Fibroblast of skin of back (primary cell): ENCODE measurements around the gene AK2.
"Not testable (repeated sequence)": the region's sequence is repeated elsewhere in the genome, so short reads cannot be mapped to it uniquely, and the experiment has no call there.

Experiments
- DNase-seq: peaks from one replicate; pipeline ENCODE4 v3.0.0-alpha.2; 2013

AK2 gene

DNA sequence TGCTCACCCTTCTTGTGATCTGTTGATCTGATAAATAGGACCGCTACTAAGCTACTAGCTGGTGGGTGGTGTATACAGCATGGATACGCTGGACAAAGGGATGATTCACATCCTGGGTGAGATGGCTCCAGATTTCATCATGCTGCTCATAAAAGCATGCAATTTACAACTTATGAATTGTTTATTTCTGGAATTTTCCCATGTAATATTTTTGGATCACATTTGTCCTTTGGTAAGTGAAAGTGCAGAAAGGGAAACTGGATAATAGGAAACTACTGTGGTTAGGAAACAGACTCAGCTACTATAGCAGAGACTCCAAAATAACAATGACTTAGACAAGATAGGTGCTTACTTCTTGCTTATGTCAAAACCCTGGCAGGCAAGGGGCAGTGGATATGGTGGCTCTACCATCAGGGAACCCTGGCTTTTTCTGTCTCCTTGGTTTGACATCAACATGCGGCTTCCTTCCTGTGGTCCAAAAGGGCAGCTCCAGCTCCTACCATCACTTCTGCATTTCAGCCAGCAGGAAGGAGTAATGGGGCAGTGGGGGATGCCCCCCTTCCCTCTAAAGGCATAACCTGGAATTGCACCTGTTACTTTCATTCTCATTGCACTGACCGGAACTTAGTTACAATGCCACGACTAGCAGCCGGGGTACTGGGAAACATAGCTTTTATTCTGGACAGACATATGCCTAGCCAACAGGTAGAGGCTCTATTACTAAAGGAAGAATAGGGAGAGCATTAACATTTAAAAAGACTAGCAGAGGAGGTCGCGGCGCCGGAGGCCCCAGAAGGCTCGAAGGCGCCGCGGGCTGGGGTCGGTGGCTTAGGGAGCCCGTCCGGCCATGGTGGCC is 13.8 kb upstream of the AK2 start:
- DNase-seq: peak; percentile 83

DNA sequence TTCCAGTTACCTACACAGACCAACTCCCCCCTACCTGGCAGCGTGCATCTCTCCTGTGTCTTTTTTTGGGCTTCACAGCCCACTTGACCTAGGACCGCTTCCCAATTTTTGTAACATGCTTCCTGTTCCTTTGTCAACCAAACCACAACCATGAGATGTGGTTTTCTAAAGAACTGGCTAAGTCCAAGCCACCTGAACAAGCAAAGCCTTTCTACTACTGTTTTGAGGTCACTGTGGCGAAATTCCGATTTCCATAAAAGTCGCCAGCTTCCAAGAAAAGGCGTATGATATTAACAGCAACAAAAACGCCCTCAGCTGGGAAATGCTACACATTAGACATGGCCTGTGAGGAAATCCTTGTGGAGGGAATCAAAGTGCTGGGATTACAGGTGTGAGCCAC is 12.7 kb upstream of the AK2 start:
- no peak for DNase-seq

DNA sequence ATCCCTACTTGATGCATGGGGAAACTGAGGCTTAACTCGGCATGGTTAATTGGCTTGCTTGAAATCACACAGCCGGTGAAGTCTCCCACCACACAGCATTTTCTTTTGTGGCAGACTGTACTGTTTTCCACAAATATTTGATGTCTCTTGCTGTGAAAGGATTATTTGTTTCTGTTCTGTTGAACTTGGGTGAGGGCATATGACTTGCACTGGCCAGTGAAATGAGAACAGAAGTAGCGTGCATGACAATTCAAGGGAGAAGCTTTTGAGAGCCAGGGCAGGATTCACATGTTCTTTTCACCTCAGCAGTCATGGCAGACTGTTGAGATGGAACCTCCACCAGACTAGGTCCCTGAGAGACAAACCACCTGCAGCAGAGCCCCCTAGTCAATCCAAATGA is 11.7 kb upstream of the AK2 start:
- DNase-seq: no peak

DNA sequence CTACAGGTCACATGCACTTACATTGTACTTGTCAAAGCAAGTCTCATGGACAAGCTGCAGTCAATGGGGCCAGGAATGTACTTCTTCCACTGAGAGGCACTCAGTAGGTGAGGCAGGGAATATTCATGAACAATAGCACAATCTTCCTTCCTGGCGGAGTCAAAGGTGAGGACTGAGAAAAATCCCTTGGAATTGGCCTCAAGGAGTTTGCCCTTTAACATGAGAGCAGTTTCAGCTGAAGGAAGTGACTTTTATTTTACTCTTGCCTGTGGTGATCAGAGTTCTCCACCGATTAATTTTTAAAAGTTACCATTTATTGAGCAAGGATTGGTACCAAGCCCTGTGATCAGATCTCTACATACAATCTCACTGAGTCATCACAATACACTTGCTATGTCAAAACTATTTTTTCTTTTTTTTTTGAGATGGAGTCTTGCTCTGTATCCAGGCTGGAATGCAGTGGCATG is 11.2 kb upstream of the AK2 start:
- peak; percentile 39 for DNase-seq

DNA sequence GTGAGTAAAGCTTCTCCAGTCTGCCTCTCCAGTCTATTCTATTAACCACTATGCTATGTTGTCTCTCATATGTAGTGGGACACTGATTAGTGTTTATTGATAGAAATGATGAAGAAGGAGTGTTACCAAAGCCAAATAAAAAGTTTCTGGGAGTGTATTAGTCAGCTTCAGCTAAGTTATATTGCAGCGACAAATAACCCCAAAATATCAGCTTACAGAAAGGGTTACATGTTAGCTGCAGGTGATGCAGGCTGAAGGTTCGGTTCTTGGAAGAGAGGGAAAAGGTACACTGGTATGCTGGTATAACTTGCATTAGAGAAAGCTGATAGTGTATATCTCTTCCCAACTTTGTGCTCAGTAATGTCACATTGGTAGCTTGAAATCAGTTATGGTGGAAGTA is 10.6 kb upstream of the AK2 start:
- DNase-seq: no peak

DNA sequence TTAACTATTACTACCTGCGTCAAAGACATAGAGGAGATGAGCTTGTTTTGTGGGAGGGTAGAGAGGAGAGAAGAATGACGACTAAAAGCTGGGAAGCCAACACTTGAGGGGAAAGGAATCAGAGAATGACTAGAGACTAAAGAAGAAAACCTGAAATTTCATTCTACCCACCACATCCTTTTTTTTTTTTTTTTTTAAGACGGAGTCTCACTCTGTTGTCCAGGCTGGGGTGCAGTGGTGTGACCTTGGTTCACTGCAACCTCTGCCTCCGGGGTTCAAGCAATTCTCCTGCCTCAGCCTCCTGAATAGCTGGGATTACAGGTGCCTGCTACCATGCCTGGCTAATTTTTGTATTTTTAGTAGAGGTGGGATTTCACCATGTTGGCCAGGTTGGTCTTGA is 9.6 kb upstream of the AK2 start:
- not testable (repeated sequence) for DNase-seq

DNA sequence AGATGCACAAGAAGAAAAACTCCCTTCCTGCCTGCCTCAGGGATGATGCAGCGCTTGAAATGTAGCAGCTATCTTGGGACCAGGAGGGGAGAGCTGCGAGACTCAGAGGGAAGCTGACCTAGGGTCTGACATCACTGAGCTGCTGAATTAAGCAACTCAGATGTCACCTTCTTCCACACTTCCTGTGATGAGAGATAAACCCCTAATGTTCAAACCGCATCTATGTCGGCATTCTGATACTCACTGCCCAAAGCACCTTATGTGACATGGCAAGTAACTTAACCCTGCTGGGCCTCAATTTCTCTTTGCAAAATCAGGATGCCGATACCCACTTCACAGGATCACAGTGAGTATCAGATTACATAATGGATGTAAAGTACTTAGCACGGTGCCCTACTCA is 9.1 kb upstream of the AK2 start:
- DNase-seq: no peak

DNA sequence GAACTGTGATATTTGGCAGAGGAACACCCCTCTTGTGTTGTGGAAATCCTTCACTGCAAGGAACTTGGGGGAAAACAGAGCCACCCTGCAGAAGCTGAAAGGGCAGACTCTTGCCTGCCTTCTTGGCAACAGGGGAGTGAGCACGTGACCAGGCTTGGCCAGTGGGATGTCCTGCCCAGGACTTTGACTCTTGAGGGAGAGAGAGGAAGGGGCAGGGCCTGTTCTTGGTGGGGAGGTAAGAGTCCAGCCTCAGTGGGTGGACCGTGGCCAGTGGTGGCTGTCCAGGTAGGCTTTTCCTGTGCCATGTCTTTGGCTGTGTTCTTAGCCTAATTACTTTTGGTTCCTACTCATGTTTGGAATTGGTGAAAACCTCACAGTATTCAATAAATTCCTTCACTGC is 8.6 kb upstream of the AK2 start:
- DNase-seq: no peak

DNA sequence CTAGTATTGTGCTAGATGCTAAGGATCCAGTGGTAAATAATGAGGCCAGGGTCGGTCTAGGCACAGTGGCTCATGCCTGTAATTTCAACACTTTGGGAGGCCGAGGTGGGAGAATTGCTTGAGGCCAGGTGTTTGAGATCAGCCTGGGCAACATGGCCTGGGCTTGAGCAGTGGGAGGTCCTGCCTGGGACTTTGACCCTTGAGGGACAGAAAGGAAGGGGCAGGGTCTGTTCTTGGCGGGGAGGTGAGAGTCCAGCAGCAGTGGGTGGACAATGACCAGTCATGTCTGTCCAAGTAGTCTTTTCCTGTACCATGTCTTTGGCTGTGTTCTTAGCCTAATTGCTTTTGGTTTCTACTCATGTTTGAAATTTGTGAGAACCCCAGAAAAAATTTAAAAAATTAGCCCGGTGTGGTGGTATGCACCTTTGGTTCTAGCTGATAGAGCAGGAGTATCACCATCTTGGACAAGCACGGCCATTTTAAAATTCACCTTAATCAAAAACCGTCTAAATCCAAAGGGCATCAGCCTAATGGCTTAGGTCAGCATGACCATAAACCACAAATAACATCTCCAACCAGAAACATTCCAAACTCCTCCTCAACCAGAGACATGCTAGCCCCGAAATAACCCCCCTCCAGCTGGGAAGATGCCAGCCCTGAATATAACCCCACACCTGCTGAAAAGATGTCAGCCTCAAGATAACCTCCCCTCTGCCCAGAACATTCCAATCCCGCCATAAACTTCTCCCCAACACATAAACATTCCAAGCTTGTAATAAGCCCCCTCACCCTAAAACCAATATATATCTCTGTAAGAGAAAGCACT is 6.8 kb upstream of the AK2 start:
- no peak for DNase-seq

DNA sequence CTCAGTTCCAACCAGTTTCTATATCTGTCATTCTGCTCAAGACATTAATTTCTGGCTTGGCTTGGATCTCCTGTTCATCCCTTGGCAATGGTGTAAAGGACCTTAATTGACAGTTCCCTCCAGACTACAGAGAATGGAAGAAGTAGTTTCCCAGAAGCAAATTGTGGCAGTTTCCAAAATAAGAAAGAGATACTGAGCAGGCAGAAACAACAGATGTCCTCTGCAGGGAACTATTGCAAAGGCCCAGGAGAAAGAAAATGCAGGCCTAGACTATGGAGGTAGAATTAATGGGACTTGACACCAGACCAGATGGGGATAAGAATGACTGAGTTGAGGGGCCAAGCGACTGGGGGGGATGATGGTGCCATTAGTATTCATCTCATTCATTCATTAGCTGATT is 6.1 kb upstream of the AK2 start:
- no peak for DNase-seq

DNA sequence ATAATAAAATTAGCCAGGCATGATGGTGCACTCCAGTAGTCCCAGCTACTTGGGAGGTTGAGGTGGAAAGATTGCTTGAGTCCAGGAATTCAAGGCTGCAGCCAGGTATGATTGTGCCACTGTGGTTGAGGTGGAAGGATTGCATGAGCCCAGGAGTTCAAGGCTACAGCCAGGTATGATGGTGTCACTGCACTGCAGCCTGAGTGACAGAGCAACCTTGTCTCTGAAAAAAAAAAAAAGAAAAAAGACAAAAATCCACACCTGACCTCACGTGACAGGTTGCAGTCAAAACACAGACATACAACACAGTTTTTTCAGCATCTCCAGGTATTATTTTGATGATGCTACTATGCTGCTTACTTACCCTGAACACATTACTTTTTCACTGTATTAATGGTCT is 4.3 kb upstream of the AK2 start:
- DNase-seq: no peak

DNA sequence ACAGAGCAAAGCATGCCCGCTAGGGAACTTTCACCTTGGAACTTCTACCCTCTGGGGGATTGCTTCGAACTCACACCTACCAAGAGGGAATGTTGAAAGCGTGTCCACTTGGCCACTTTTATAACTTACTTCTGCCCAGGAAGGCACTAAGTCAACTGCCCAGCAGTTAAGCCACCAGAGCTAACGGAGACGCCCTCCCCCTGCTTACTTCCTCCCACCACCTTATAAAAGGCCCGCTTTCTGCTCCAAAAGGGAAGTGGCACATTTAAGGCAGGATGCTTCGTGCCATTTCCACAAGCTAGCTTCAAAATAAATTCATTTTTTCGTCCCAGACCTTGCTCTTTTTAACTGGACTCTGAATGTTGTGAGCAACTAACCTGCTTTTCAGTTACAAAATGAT is 3.2 kb upstream of the AK2 start:
- DNase-seq: no peak

DNA sequence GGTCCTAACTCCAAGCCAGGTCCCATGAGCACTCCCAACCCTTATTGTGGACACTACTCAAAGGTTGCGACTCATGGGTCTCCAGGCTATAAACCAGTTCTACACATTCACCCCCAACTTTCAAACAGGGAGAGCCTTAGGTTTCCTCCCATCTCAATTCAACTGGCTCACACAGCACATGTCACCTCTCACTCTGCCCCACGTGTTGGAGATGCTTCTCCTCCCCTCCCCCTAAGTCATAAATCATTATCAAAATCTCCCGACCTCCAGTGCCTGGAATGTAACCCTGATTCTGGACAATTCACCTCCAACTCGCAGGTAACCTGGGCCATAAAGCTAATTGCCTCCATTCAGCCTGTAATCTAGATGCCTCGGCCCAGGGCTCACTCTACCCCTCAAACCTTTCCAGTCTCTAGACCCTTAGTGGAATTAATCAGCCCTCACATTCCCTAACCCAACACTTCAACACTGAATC is 595 bp downstream of the AK2 start:
- peak; percentile 34 for DNase-seq

DNA sequence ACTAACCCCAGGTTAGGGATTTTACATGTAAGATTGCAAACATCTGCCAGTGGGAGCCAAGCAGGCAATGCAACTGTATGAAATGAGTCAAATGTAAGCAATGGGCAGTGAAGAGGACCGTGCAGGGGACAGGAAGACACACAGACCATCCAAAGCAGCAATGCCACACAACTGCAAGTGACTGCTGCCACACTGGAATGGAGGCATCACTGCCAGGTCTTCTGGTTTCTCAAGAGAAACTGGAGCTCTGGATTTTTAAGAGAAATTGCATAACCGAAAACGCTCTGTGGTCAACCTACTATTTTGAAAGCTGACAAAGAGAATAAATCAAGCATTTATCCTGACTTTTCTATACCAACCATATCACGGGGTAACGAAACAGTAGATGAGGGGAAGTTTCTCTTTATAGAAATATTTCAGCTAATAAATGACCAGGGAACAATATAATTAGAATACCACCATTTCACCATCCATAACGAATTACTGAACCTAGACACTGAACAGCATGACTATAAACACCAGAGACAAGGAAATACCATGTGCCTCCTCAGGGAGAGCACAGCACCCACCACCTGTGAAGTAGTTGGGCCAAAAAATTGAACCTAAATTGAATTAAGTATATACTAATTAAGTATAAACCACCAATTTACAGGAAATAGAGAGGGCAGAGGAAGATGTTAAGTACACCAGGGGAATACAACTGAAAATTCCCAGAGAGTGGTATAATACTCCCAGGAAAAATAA is 4.4 kb downstream of the AK2 start:
- no peak for DNase-seq

DNA sequence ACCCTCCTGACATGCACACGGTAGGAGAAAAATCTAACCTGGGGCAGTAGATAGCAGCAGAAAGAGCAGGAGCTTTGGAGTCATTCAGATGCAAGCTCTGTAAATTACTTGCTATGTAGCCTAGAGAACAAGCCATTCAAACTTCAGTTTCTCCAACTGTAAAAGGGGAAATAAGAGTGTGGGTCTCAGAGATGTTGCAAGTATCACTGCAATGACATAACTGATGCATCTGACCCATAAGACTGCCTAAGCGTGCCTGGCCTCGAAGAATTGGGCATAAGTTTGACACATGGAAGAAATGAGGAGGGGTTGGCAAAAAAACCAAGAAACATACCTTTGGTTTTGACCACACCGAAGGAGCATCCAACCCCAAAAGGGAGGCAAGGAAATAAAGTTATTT is 5.2 kb downstream of the AK2 start:
- no peak for DNase-seq

DNA sequence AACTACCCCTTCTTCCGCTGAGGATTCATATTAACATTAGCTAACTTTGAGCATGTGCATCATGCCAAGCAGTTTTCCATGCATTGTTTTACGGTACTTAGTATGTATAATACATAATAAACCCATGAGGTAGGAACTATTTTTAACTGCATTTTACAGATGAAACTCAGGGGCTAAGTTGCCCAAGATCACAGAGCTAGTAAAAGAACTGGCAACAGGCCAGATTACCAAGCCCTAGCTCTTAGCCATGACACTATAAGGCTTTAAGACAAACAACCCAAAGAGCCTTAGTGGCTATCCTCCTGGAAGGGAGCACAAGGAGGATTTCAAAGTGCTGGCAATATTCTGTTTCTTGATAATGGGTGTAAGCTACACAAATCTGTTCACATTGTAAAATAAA is 6.1 kb downstream of the AK2 start:
- no peak for DNase-seq

DNA sequence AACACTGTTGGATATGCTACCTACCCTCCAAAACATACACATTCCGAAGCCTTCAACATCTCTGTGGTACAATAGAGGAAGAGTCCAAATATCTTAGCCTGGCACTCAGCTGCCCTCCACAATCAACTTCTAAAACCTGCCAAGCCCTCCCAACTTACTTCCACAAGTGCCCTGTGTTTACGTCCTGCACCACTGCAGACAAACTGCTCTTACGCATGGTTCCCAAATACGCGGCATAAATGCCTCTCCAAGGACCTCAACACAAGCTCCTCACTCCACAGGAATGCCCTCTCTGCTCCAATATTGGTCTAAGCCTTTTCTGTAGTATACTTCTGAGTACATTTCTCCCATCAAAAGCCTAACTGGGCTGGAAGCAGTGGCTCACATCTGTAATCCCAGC is 6.8 kb downstream of the AK2 start:
- no peak for DNase-seq

DNA sequence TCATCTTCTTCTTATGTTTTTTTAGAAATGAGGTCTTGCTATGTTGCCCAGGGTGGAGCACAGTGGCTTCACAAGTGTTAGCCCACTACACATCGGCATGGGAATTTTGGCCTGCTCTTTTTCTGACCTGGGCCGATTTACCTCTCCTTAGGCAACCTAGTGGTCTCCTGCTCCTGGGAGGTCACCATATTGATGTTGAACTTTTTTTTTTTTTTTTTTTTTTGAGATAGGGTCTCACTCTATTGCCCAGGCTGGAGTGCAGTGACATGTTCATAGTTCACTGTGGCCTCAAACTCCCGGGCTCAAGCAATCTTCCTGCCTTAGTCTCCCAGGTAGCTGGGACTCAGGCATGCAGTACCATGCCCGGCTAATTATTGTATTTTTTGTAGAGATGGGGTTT is 7.5 kb downstream of the AK2 start:
- no peak for DNase-seq

DNA sequence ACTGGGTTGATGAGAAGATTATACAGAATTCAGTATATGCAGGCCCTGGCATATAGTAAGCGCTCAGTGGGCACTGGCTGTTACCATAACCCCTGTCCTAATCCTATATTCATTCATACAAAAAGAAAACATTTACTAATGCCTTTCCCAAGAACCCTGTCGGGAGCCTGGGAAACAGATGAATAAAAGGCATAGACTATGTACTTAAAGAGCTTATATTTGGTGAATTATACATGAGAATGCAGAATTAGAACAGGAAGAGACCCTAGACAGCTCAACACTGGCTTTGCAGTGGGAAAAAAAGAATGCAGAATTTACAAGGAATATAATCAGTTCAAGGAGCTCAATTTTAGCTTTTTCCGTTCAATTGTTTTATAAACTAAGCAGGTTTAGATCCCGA is 10.9 kb downstream of the AK2 start:
- no peak for DNase-seq

DNA sequence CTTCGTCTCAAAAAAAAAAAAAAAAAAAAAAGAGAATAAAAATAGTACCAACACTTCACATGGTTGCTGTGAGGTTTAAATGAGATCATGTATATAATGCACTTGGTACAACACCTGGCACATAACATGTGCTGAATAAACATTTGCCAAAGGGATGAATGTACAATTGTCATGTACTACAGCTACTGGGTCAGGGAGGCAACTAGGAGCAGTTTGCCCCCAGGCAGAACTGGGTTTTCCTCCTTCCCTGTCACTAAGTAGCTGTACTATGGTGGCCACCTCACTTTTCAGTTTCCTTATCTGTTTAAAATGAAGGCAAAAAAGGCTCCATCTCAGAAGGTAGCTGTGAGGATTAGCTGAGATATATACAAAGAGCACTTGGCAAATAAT is 11.5 kb downstream of the AK2 start:
- DNase-seq: no peak

DNA sequence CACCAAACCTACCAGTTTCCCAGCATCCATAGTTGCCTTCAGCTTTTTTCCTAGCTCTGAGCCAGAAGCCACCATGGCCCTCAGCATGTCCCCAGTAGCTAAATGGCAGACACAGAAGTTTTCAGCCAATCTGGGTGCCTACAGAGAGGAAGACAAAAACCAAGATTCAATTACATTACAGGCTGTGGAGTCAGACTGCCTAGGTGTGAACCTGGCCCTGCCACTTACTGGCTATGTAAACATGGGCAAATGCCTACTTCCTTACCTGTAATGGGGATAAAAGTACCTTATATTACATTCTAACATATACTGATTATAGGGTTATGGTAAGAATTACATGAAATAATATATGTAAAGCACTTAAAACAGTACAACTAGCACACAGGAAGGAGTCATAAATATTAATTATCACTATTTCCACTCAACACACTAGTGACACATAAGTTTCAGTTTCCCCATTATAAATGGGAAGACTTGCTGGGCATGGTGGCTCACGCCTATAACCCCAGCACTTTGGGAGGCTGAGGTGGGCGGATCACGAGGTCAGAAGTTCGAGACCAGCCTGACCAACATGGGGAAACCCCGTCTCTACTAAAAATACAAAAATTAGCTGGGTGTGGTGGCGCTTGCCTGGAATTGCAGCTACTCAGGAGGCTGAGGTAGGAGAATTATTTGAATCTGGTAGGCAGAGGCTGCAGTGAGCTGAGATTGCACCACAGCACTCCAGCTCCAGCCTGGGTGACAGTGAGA is 12.1 kb downstream of the AK2 start:
- not testable (repeated sequence) for DNase-seq

DNA sequence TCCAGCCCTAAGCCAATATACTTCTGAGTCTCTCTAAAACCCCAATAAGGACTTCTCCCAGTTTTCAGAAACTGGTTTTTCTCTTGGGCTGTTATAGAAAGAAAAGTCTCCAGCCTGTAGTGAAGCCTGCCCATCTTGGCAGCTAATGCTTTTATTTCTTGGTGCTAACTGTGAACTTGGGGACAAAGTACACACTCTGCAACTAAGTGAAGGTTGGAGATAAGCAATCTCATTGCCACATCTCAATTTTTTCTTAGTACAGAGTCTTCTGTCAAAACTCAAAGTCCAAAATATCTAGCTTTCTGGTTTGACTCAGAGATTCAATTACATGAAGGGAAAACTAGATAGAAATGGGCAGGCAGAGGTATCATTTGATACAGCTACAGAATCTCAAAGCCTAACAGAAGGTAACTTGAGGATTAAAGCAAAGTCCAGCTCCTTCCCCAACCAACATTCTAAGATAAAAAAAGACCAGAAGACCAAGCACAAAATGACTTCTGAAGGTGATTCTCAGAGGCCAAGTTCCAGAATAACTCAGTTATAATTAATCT is 14.0 kb downstream of the AK2 start:
- DNase-seq: no peak
